Hindlimb muscle (tissue), 1 donor: Measurements from ENCODE around the gene USP2. TPM values are rescaled to one million over a fixed set of nuclear protein-coding genes. Genes with fewer than 3 reads are reported as not detected.

Source experiments
- polyA plus RNA-seq: library from polyadenylated mRNA; unstranded; fragments of 120-200 nt; gene quantifications from one replicate; pipeline ENCODE4 v1.2.1, GENCODE V29; 2013; ENCODE audit not compliant: insufficient read length

The USP2 gene
- polyA plus RNA-seq, 1 donor, result 60.0 TPM

Other genes with a start within 250 kb of the USP2 start
- gene ABCG4, start 232.6 kb downstream of the USP2 start, polyA plus RNA-seq, result 0.34 TPM
- 14.6 TPM for gene NLRX1, start 213.0 kb downstream of the USP2 start, polyA plus RNA-seq
- not detected for gene NHERF4, start 196.2 kb downstream of the USP2 start, polyA plus RNA-seq
- 13.4 TPM for gene CBL, start 175.4 kb downstream of the USP2 start, polyA plus RNA-seq
- 220 TPM for gene MCAM, start 64.6 kb downstream of the USP2 start, polyA plus RNA-seq
- gene RNF26, start 47.2 kb downstream of the USP2 start, polyA plus RNA-seq, result 16.2 TPM
- gene C1QTNF5, start 40.8 kb downstream of the USP2 start, polyA plus RNA-seq, result 27.6 TPM
- gene MFRP, start 35.0 kb downstream of the USP2 start, polyA plus RNA-seq, result not detected
- gene THY1, start 41.5 kb upstream of the USP2 start, polyA plus RNA-seq, result 98.7 TPM